Heart left ventricle (tissue), 16 donors: ENCODE results near the gene CSMD2. TPM values are rescaled to one million over a fixed set of nuclear protein-coding genes. Genes with fewer than 3 reads are reported as not detected.

ENCODE experiments used
- ATAC-seq, 4 donors: fragments of 200-7000 bp; cut with Tn5 transposase; one replicate each; pipeline ENCODE4 v1.9.1; 2020 to 2022; ENCODE audit warnings: moderate library complexity in 4 of 4, mild to moderate bottlenecking in 3 of 4, moderate number of reproducible peaks in 1 of 4
- DNase-seq, 5 donors: peaks; one replicate each; pipeline ENCODE4 v3.0.0-alpha.2; 2020
- H3K27ac ChIP-seq, 12 donors: fragments of 200-600 bp; sonication (generic) in 4 of 12; one replicate each; pipeline versions ENCODE4 v1.5.0 to v1.8.0; 2016 to 2022; ENCODE audit warnings: mild to moderate bottlenecking in 2 of 12
- H3K27me3 ChIP-seq, 9 donors: fragments of 200-600 bp; sonication (generic) in 2 of 9; one replicate each; pipeline versions ENCODE4 v1.5.1 to v1.8.0; 2016 to 2022; ENCODE audit warnings: mild to moderate bottlenecking in 3 of 9
- H3K36me3 ChIP-seq, 9 donors: fragments of 200-600 bp; sonication (generic) in 2 of 9; one replicate each; pipeline versions ENCODE4 v1.5.0 to v1.8.0; 2018 to 2022; ENCODE audit warnings: mild to moderate bottlenecking in 2 of 9
- H3K4me1 ChIP-seq, 12 donors: fragments of 200-600 bp; sonication (generic) in 4 of 12; one replicate each; pipeline versions ENCODE4 v1.5.0 to v1.8.0; 2016 to 2022; ENCODE audit warnings: mild to moderate bottlenecking in 3 of 12
- H3K4me3 ChIP-seq, 12 donors: fragments of 200-600 bp; sonication (generic) in 4 of 12; one replicate each; pipeline versions ENCODE4 v1.5.0 to v1.8.0; 2017 to 2022; ENCODE audit warnings: mild to moderate bottlenecking in 9 of 12, moderate library complexity in 4 of 12
- H3K9me3 ChIP-seq, 12 donors: fragments of 200-600 bp; sonication (generic) in 4 of 12; one replicate each; pipeline versions ENCODE4 v1.5.0 to v1.8.0; 2016 to 2022; ENCODE audit warnings: mild to moderate bottlenecking in 1 of 12
- POLR2A ChIP-seq, 2 donors: fragments of 450-650 bp; IDR thresholded peaks; one replicate each; pipeline ENCODE4 v1.6.1; 2017; ENCODE audit warnings: antibody characterized with exemption in 2 of 2, mild to moderate bottlenecking in 2 of 2, moderate library complexity in 2 of 2
- WGBS, 4 donors: extraction: QIAGEN DNeasy Blood & Tissue Kit in 2 of 4; methylation state at CpG; one replicate each; pipeline versions ENCODE4 v1.1.5 to v1.1.7; 2013 to 2018; 5-methylcytosine and 5-hydroxymethylcytosine counted together
- intact Hi-C, 10 donors: fragments of 100-400 bp; cut with DNase I; formaldehyde crosslinking; loops; one replicate each; pipeline versions ENCODE4 v1.11.1 to v1.14.2; 2022
- polyA plus RNA-seq, 2 donors: library from polyadenylated mRNA; stranded (reverse); fragments of 200-250 nt; gene quantifications; one replicate each; pipeline ENCODE4 v1.2.3, GENCODE V29; 2013
- total RNA-seq, 9 donors: library from RNA; depleted of rRNA in 2 of 9; stranded (reverse); fragments of >200 nt in 2 of 9; fragmentation: NEBNext Ultra II Directional in 3 of 9; extraction: Animal tissue kit (Norgen Biotek cat#: 25700) in 3 of 9; gene quantifications; one replicate each; pipeline versions ENCODE4 v1.1.0 to v1.2.4, GENCODE V29; 2016 to 2023
- TF ChIP-seq, protein P1 (sequence below), 12 donors: fragments of 200-600 bp; sonication (generic) in 4 of 12; IDR thresholded peaks; one replicate each; pipeline versions ENCODE4 v1.5.0 to v1.8.0; 2018 to 2022; ENCODE audit warnings: antibody characterized with exemption in 12 of 12, mild to moderate bottlenecking in 5 of 12
- donor health status: ischemic (EF 13 %, LVEDD 7.1; RV severe dilation, severe dysfunction).
- donor health status: healthy with polysubstance abuse.
- donor health status: DM: no; HTN: yes; CAD: no.
- donor health status: DM: no; HTN: no; CAD: no.
- donor health status: ischemic (EF 25% LVEDD 6.9; RV normal size, moderate dysfunction).
- donor health status: ischemic (EF 25% LVEDD 5.7; RV mildly dilated, moderate dysfunction).
- donor health status: healthy.
- donor health status: DM: yes; HTN: yes; CAD: no.
- donor health status: ischemic (EF 35%, LVEDD 5.7; RV mildly dilated, moderate dysfunction).
- donor health status: nonischemic (EF 11% LVEDD 7.7; RV severe dilation, severe dysfunction).
- donor health status: DM: yes; HTN: yes; CAD: no.
- donor health status: PGD.
- donor health status: ischemic (EF 29% LVEDD 5.4; RV normal size, mild dysfunction).
- donor health status: nonischemic (EF 23%, LVEDD 6.1; RV moderate dilation, normal function).

CSMD2 gene
- total and polyA plus RNA-seq, 11 donors = 0.02 to 0.79 (median 0.22) TPM

DNA sequence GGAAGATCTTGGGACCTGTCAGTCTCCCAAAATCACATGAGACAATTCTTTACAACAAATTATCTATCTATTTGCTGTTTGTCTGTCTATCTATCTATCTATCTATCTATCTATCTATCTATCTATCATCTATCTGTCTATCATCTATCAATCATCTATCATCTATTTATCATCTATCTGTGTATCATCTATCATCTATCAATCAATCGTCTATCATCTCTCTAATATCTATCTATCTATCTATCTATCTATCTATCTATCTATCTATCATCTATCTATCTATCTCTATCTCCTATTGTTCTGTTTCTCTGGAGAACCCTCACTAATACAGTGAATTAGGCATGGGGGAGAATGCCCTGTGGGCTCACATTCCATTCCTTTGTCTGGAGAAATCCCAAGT is 374.5 kb downstream of the CSMD2 start:
- no peak for TF ChIP-seq POLR2A (IDR thresholded peaks at IDR 0.05)
- TF ChIP-seq, protein P1, sequence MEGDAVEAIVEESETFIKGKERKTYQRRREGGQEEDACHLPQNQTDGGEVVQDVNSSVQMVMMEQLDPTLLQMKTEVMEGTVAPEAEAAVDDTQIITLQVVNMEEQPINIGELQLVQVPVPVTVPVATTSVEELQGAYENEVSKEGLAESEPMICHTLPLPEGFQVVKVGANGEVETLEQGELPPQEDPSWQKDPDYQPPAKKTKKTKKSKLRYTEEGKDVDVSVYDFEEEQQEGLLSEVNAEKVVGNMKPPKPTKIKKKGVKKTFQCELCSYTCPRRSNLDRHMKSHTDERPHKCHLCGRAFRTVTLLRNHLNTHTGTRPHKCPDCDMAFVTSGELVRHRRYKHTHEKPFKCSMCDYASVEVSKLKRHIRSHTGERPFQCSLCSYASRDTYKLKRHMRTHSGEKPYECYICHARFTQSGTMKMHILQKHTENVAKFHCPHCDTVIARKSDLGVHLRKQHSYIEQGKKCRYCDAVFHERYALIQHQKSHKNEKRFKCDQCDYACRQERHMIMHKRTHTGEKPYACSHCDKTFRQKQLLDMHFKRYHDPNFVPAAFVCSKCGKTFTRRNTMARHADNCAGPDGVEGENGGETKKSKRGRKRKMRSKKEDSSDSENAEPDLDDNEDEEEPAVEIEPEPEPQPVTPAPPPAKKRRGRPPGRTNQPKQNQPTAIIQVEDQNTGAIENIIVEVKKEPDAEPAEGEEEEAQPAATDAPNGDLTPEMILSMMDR (IDR thresholded peaks at IDR 0.05) = no peak
- Histone ChIP-seq H3K9me3 (peaks cover 0 to 1% (median 0%) of the 10 kb centered on the region in 12 donors), H3K27me3 (peaks cover 0 to 5% (median 0%) of the 10 kb centered on the region in 9 donors), H3K4me3 (no peak overlapping the region), H3K27ac (no peak overlapping the region), H3K4me1 (no peaks in the 10 kb centered on the region), H3K36me3 (no peaks in the 10 kb centered on the region)
- intact Hi-C loops = no loop called here
- DNase-seq (no peak), ATAC-seq (no peak)
- 86 to 90% (median 89%) methylated on average over 1 of the region's 1 CpG for WGBS, 4 donors

- Histone ChIP-seq H3K27ac (no peak overlapping the region), H3K27me3 (peaks cover 0 to 5% (median 0%) of the 10 kb centered on the region in 9 donors), H3K9me3 (no peaks in the 10 kb centered on the region), H3K36me3 (no peaks in the 10 kb centered on the region), H3K4me1 (no peaks in the 10 kb centered on the region), H3K4me3 (no peak overlapping the region)
- ATAC-seq (no peak), DNase-seq (no peak)
- TF ChIP-seq, protein P1 (IDR thresholded peaks at IDR 0.05) = no peak
- TF ChIP-seq POLR2A (IDR thresholded peaks at IDR 0.05) = no peak
- intact Hi-C loops = no loop called here
- 65 to 86% (median 73%) methylated on average over 3 of the region's 3 CpGs for WGBS, 4 donors
These were observed 380.2 kb downstream of the CSMD2 start for GRCh38 chr1:33784876-33785275.

- TF ChIP-seq, protein P1 (IDR thresholded peaks at IDR 0.05) = no peak
- no peak for TF ChIP-seq POLR2A (IDR thresholded peaks at IDR 0.05)
- intact Hi-C loops = no loop called here
- Histone ChIP-seq H3K9me3 (no peaks in the 10 kb centered on the region), H3K4me3 (no peak overlapping the region), H3K36me3 (no peaks in the 10 kb centered on the region), H3K27me3 (peaks cover 0 to 11% (median 0%) of the 10 kb centered on the region in 9 donors), H3K27ac (no peak overlapping the region), H3K4me1 (no peaks in the 10 kb centered on the region)
- 84 to 86% (median 85%) methylated on average over 7 of the region's 7 CpGs for WGBS, 4 donors
- ATAC-seq = no peak
- DNase-seq = no peak
These were observed 382.3 kb downstream of the CSMD2 start for GRCh38 chr1:33782776-33783175.

- H3K27ac ChIP-seq = no peak overlapping the region
- intact Hi-C loops = no loop called here
- ATAC-seq (no peak), DNase-seq (no peak)
- no peaks in the 10 kb centered on the region for H3K36me3 ChIP-seq
- H3K27me3 ChIP-seq = peaks cover 0 to 16% (median 0%) of the 10 kb centered on the region in 9 donors
- H3K4me3 ChIP-seq = no peak overlapping the region
- no peak for TF ChIP-seq POLR2A (IDR thresholded peaks at IDR 0.05)
- TF ChIP-seq, protein P1 (IDR thresholded peaks at IDR 0.05) = no peak
- WGBS, 4 donors = 66 to 75% (median 71%) methylated on average over 2 of the region's 2 CpGs
- H3K4me1 ChIP-seq = no peaks in the 10 kb centered on the region
- H3K9me3 ChIP-seq = no peaks in the 10 kb centered on the region
These were observed 383.4 kb downstream of the CSMD2 start for GRCh38 chr1:33781652-33782051.
